HCT116 (cell line): ENCODE measurements around the gene BDNF. TPM values are rescaled to one million over a fixed set of nuclear protein-coding genes. Genes with fewer than 3 reads are reported as not detected.

Source experiments
- ATAC-seq: fragments of 200-7000 bp; cut with Tn5 transposase; 2 replicates; pipeline ENCODE4 v1.9.1; 2020; ENCODE audit warnings: mild to moderate bottlenecking, moderate library complexity
- BruUV-seq: library from RNA; stranded (reverse); fragments of 400-500 nt; replicated peaks from 2 replicates; lab custom pipeline; 2021; lab: Mats Ljungman, UMichigan
- CTCF ChIA-PET: fragments of 300-600 bp; sonication (Branson Sonifier 250); formaldehyde crosslinking; loops from one replicate; lab custom pipeline; 2021; ENCODE audit warnings: antibody characterized with exemption; lab: Charles Lee
- POLR2A ChIA-PET: fragments of 300-600, 350-600 bp; sonication (Branson Sonifier 250); formaldehyde crosslinking; loops from one replicate; lab custom pipeline; 2021; ENCODE audit warnings: antibody characterized with exemption; lab: Charles Lee
- RAD21 ChIA-PET, 2 experiments: fragments of 300-600 bp; sonication (Branson Sonifier 250); formaldehyde crosslinking; loops; one replicate each; lab custom pipeline; 2023; ENCODE audit warnings: low total read pairs in 2 of 2; ENCODE audit not compliant: uncharacterized antibody in 2 of 2, unreplicated experiment in 2 of 2, low non-redundant PET in 1 of 2; lab: Charles Lee
- DNase-seq: peaks from one replicate; pipeline ENCODE4 v3.0.0-alpha.2; 2010; ENCODE audit warnings: low read depth, low spot score
- H2AFZ ChIP-seq: fragments of 200-600 bp; shearing (Covaris generic), sonication (generic); 2 replicates; pipeline ENCODE4 v1.6.1; 2017; ENCODE audit warnings: low read depth, mixed run types, mixed read lengths, antibody characterized with exemption, low read length; ENCODE audit not compliant: poor library complexity, severe bottlenecking
- H3K27ac ChIP-seq: 2 replicates; pipeline ENCODE4 v1.5.1; 2012; ENCODE audit warnings: low read depth, low read length
- H3K27me3 ChIP-seq: fragments of 200-600 bp; sonication (generic); 2 replicates; pipeline ENCODE4 v1.6.1; 2016; ENCODE audit warnings: mixed run types, low read length, mixed read lengths; ENCODE audit not compliant: insufficient read depth
- H3K36me3 ChIP-seq, 2 experiments: fragments of 200-500 bp in 1 of 2; fragments of 200-600 bp in 1 of 2; sonication (Bioruptor generic) in 1 of 2; sonication (generic) in 1 of 2; 2 replicates each; pipeline versions ENCODE4 v1.5.1 to v1.6.1; 2014 to 2016; ENCODE audit warnings: low read length in 2 of 2, inconsistent platforms in 1 of 2, mixed read lengths in 1 of 2, mixed run types in 1 of 2; ENCODE audit not compliant: insufficient read depth in 2 of 2, control insufficient read depth in 1 of 2
- H3K4me1 ChIP-seq, 2 experiments: fragments of 200-600 bp in 1 of 2; sonication (generic) in 1 of 2; 2 replicates each; pipeline versions ENCODE4 v1.5.1 to v1.6.1; 2012 to 2017; ENCODE audit warnings: low read length in 2 of 2, inconsistent platforms in 1 of 2, mild to moderate bottlenecking in 1 of 2, mixed read lengths in 1 of 2, mixed run types in 1 of 2, moderate library complexity in 1 of 2; ENCODE audit not compliant: insufficient read depth in 2 of 2, control insufficient read depth in 1 of 2
- H3K4me2 ChIP-seq: fragments of 200-600 bp; sonication (generic); 2 replicates; pipeline ENCODE4 v1.6.1; 2017; ENCODE audit warnings: mixed run types, low read length, mixed read lengths
- H3K4me3 ChIP-seq, 2 experiments: fragments of 200-600 bp in 1 of 2; sonication (generic) in 1 of 2; replicated peaks in 1 of 2; 2 replicates each; pipeline ENCODE4 v1.5.1; 2011 to 2016; ENCODE audit warnings: low read length in 2 of 2, control low read depth in 1 of 2, low read depth in 1 of 2, mild to moderate bottlenecking in 1 of 2, mixed read lengths in 1 of 2, mixed run types in 1 of 2
- H3K79me2 ChIP-seq: fragments of 200-600 bp; sonication (generic); 2 replicates; pipeline ENCODE4 v1.6.1; 2017; ENCODE audit warnings: mild to moderate bottlenecking, mixed run types, low read length, moderate library complexity, mixed read lengths; ENCODE audit not compliant: insufficient read depth
- H3K9ac ChIP-seq: fragments of 200-600 bp; sonication (generic); 2 replicates; pipeline ENCODE4 v1.6.1; 2016; ENCODE audit warnings: low read length, mixed read lengths
- H3K9me2 ChIP-seq: fragments of 200-600 bp; sonication (generic), shearing (Covaris generic); 2 replicates; pipeline ENCODE4 v1.6.1; 2017; ENCODE audit warnings: mixed run types, mild to moderate bottlenecking, moderate library complexity; ENCODE audit not compliant: insufficient read depth
- H3K9me3 ChIP-seq, 2 experiments: fragments of 200-500 bp in 1 of 2; fragments of 200-600 bp in 1 of 2; sonication (Bioruptor generic) in 1 of 2; sonication (generic) in 1 of 2; 2 replicates each; pipeline ENCODE4 v1.6.1; 2014 to 2017; ENCODE audit warnings: low read length in 2 of 2, mixed read lengths in 2 of 2, inconsistent platforms in 1 of 2, low read depth in 1 of 2, mild to moderate bottlenecking in 1 of 2, mixed run types in 1 of 2, moderate library complexity in 1 of 2; ENCODE audit not compliant: control insufficient read depth in 1 of 2, insufficient read depth in 1 of 2
- H4K20me1 ChIP-seq: fragments of 200-600 bp; sonication (generic), shearing (Covaris generic); 2 replicates; pipeline ENCODE4 v1.6.1; 2017; ENCODE audit warnings: mixed run types, mild to moderate bottlenecking, moderate library complexity; ENCODE audit not compliant: insufficient read depth
- ATF3 ChIP-seq: IDR thresholded peaks from 2 replicates; pipeline ENCODE4 v1.6.1; 2012
- CBX3 ChIP-seq: IDR thresholded peaks from 2 replicates; pipeline ENCODE4 v1.6.1; 2012; ENCODE audit warnings: low read depth
- EZH2phosphoT487 ChIP-seq: fragments of 200-600 bp; IDR thresholded peaks from 2 replicates; pipeline ENCODE4 v1.6.1; 2018; ENCODE audit warnings: antibody characterized with exemption, borderline replicate concordance
- FOSL1 ChIP-seq: IDR thresholded peaks from 2 replicates; pipeline ENCODE4 v1.6.1; 2012; ENCODE audit warnings: low read depth
- MAX ChIP-seq: IDR thresholded peaks from 2 replicates; pipeline ENCODE4 v1.6.1; 2012
- POLR2A ChIP-seq: IDR thresholded peaks from 2 replicates; pipeline ENCODE4 v1.7.0; 2011; ENCODE audit warnings: borderline replicate concordance; ENCODE audit not compliant: insufficient read depth, insufficient read length; ENCODE audit errors: extremely low read depth
- SIN3A ChIP-seq: IDR thresholded peaks from 2 replicates; pipeline ENCODE4 v1.6.1; 2012; ENCODE audit warnings: low read depth
- SP1 ChIP-seq: IDR thresholded peaks from 2 replicates; pipeline ENCODE4 v1.6.1; 2012; ENCODE audit warnings: low read depth
- YY1 ChIP-seq: IDR thresholded peaks from 2 replicates; pipeline ENCODE4 v1.6.1; 2011; ENCODE audit warnings: low read length, low read depth, moderate library complexity, mild to moderate bottlenecking; ENCODE audit not compliant: insufficient replicate concordance; ENCODE audit errors: extremely low read depth
- ZBTB33 ChIP-seq: IDR thresholded peaks from 2 replicates; pipeline ENCODE4 v1.6.1; 2011; ENCODE audit warnings: mild to moderate bottlenecking, low read length, moderate library complexity; ENCODE audit not compliant: insufficient replicate concordance; ENCODE audit errors: extremely low read depth
- ZNF274 ChIP-seq: fragments of 200-500 bp; sonication (Bioruptor generic); IDR thresholded peaks from 2 replicates; pipeline ENCODE4 v1.6.1; 2014; ENCODE audit warnings: mild to moderate bottlenecking, low read depth, low read length, inconsistent platforms
- intact Hi-C: fragments of 100-400 bp; cut with micrococcal nuclease; formaldehyde crosslinking; loops from 2 replicates; pipeline ENCODE4 v1.10.0; 2022
- total RNA-seq: library from RNA; stranded (reverse); gene quantifications from one replicate; pipeline ENCODE4 v1.2.1, GENCODE V29; 2021; ENCODE audit not compliant: unreplicated experiment

BDNF gene
- total RNA-seq, 1 experiment from 2014 or later = 22.0 TPM

- intact Hi-C loops = no loop called here
- no peaks in the 10 kb centered on the region for H3K27me3 ChIP-seq
- no peak for DNase-seq
- no peak overlapping the region for H2AFZ ChIP-seq
- no peak overlapping the region for H3K4me3 ChIP-seq
- H3K4me2 ChIP-seq = no peak overlapping the region; the same call in 1 of the 2 replicates
- POLR2A ChIA-PET = no interaction called here
- CTCF ChIA-PET = no interaction called here
- H3K79me2 ChIP-seq = no peaks in the 10 kb centered on the region
- H3K9me3 ChIP-seq = no peaks in the 10 kb centered on the region
- H3K9ac ChIP-seq = no peak overlapping the region
- no peak overlapping the region for H3K27ac ChIP-seq
- no peaks in the 10 kb centered on the region for H3K9me2 ChIP-seq
- no peak for TF ChIP-seq ZNF274
- TF ChIP-seq ATF3 = no peak
- no peak for TF ChIP-seq SP1
- TF ChIP-seq ZBTB33 = no peak
- TF ChIP-seq EZH2phosphoT487 = no peak
- no peak for TF ChIP-seq CBX3
- no peak for TF ChIP-seq YY1
- no peak for TF ChIP-seq MAX
- TF ChIP-seq SIN3A = no peak
- TF ChIP-seq FOSL1 = no peak
- TF ChIP-seq POLR2A = no peak
- peaks cover 0 to 6% of the 10 kb centered on the region in 2 experiments; a peak in 1 of 4 replicates for H3K4me1 ChIP-seq
- RAD21 ChIA-PET = no interaction called here
- no peak for ATAC-seq
- H3K36me3 ChIP-seq = no peaks in the 10 kb centered on the region
- no peaks in the 10 kb centered on the region for H4K20me1 ChIP-seq
- no TSS peak for BruUV-seq
These were observed 81.1 kb downstream of the BDNF start for GRCh38 chr11:27619039-27619574.
